Stomach (tissue), 9 donors: ENCODE measurements around the gene MPZL1. TPM values are rescaled to one million over a fixed set of nuclear protein-coding genes. Genes with fewer than 3 reads are reported as not detected.

Experiments
- DNase-seq, 2 donors: peaks; one replicate each; pipeline versions ENCODE4 v3.0.0 to v3.0.0-alpha.2; 2013 to 2019
- H3K27ac ChIP-seq, 5 donors: fragments of 200-600 bp in 4 of 5; sonication (generic) in 4 of 5; one replicate each; pipeline ENCODE4 v1.5.1; 2013 to 2019; ENCODE audit warnings: mild to moderate bottlenecking in 1 of 5, moderate library complexity in 1 of 5
- H3K27me3 ChIP-seq, 3 donors: fragments of 200-600 bp; sonication (generic); one replicate each; pipeline ENCODE4 v1.5.1; 2017 to 2019; ENCODE audit warnings: mixed run types in 1 of 3
- H3K36me3 ChIP-seq, 4 donors: fragments of 200-600 bp; sonication (generic); 1 replicate in 3 of 4; 2 replicates in 1 of 4; pipeline ENCODE4 v1.5.1; 2016 to 2019
- H3K4me1 ChIP-seq, 4 donors: fragments of 200-600 bp; sonication (generic); one replicate each; pipeline ENCODE4 v1.5.1; 2016 to 2019
- H3K4me3 ChIP-seq, 4 donors: fragments of 200-600 bp; sonication (generic) in 3 of 4; one replicate each; pipeline ENCODE4 v1.5.1; 2016 to 2019; ENCODE audit warnings: mild to moderate bottlenecking in 1 of 4
- H3K9me3 ChIP-seq, 4 donors: fragments of 200-600 bp; sonication (generic); one replicate each; pipeline ENCODE4 v1.5.1; 2016 to 2019
- EP300 ChIP-seq: sonication (generic); formaldehyde crosslinking; IDR thresholded peaks from one replicate; pipeline ENCODE4 v1.6.1; 2017; ENCODE audit warnings: antibody characterized with exemption
- POLR2A ChIP-seq, 4 donors: fragments of 450-650 bp; IDR thresholded peaks; one replicate each; pipeline ENCODE4 v1.6.1; 2016; ENCODE audit warnings: antibody characterized with exemption in 4 of 4, control low read depth in 2 of 4, mild to moderate bottlenecking in 1 of 4, moderate library complexity in 1 of 4
- POLR2AphosphoS5 ChIP-seq, 3 donors: sonication (generic); formaldehyde crosslinking; IDR thresholded peaks; one replicate each; pipeline ENCODE4 v1.6.1; 2016; ENCODE audit warnings: antibody characterized with exemption in 3 of 3
- WGBS, 5 donors: extraction: QIAGEN DNeasy Blood & Tissue Kit in 3 of 5; methylation state at CpG; one replicate each; pipeline versions ENCODE4 v1.1.5 to v1.1.7; 2013 to 2018; 5-methylcytosine and 5-hydroxymethylcytosine counted together
- intact Hi-C: fragments of 100-400 bp; cut with DNase I; formaldehyde crosslinking; loops from one replicate; pipeline ENCODE4 v1.15.1; 2023; ENCODE audit warnings: low total_unique reads
- polyA plus RNA-seq, 3 donors: library from polyadenylated mRNA; stranded (reverse); fragments of 200-250 nt; gene quantifications; one replicate each; pipeline ENCODE4 v1.2.3, GENCODE V29; 2013
- total RNA-seq, 5 donors: library from RNA; depleted of rRNA; stranded (reverse); fragments of >200 nt; gene quantifications; one replicate each; pipeline versions ENCODE4 v1.1.0 to v1.2.3, GENCODE V29; 2014 to 2016
- TF ChIP-seq, protein P1 (sequence below), 7 experiments: fragments of 450-650 bp in 4 of 7; fragments of 200-600 bp in 3 of 7; sonication (generic) in 3 of 7; IDR thresholded peaks; one replicate each; pipeline ENCODE4 v1.5.1; 2016 to 2019; ENCODE audit warnings: antibody characterized with exemption in 7 of 7, control low read depth in 2 of 7, mild to moderate bottlenecking in 1 of 7
- donor health status: healthy with polysubstance abuse.
- donor health status: Bipolar disorder and iron deficiency.
- donor health status: healthy.

The MPZL1 gene
- total and polyA plus RNA-seq, 8 donors = 7.2 to 115 (median 30.6) TPM

DNA sequence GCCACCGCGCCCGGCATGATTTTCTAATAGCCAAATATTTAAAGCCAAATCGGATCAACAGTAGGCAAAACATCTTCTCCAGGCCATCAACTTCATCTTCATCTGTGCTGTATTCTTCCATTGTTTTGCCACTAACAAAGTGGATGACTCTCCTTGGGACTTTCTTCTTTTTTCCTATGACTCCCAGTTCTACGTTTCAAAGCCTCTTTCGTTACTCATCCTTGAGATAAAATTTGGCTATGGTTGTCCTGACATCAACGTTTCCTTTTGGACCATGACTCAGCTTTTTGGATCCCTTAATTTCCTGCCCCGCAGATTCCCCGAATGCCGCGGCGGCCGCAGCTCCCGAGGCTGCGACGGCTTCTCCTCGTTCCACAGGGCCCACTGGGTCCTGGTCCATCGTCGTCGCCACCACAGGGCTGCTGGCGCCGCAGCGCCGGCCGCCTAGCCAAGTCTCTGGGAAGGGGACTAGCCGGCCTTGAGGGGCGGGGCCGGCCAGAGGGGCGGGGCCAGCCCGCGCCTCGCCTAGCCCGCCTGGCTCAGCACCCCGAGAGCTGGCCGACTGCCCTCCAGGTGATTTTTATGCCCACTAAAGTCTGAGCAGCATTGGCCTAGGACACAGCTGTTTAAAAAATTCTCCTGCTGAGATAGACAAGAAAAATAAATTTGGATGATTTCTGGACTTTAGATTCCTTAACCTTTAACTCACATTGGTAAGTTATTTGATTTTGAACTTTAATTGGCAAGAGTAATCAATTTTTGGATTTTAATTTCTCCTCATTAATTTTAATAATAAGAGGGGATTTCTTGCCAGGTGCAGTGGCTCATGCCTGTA, 98.3 kb downstream of the MPZL1 start:
- no peaks in the 10 kb centered on the region for H3K27me3 ChIP-seq
- WGBS, 5 donors = 11 to 16% (median 12%) methylated on average over 26 to 35 of the region's 35 CpGs
- H3K4me3 ChIP-seq = peak overlapping the region; percentile 32 to 41 (median 36)
- TF ChIP-seq EP300 = peak; percentile 16
- no peak for TF ChIP-seq POLR2A (IDR thresholded peaks at IDR 0.05)
- peak; percentile 4 to 72 (median 62) for TF ChIP-seq POLR2AphosphoS5 (IDR thresholded peaks at IDR 0.05)
- peaks cover 6 to 20% (median 16%) of the 10 kb centered on the region in 4 donors for H3K4me1 ChIP-seq
- H3K27ac ChIP-seq = peak overlapping the region; percentile 76 to 86 (median 78)
- H3K36me3 ChIP-seq = no peaks in the 10 kb centered on the region
- peak; percentile 79 to 82 for DNase-seq
- intact Hi-C loops = no loop called here
- peaks cover 0 to 12% (median 8%) of the 10 kb centered on the region in 4 donors for H3K9me3 ChIP-seq

DNA sequence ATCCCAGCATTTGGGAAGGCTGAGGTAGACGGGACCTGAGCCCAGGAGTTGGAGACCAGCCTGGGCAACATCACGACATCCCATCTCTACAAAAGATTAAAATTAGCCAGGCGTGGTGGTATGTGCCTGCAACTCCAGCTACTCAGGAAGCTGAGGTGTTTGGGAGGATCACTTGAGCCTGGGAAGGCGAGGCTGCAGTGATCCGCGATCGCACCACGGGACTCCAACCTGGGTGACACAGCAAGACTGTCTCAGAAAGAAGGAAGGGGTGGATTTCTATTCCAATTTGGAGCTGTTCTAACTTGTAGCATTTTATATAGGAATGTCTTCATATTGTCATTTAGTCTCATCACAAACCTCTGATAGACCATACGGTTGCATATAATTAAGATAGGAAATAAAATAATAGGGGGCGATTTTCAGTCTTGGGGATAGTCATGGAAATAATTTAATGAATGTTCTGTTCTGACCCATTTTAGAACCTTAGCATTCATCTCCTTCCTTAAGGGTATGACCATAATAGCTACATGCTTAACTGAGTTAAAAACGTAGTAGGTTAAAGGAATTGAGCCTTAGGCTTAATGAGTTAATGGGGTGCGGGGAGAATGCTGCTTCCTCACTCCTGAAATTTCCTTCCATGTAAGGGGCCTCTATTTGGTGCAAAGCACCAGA, 99.0 kb downstream of the MPZL1 start:
- intact Hi-C loops = no loop called here
- Histone ChIP-seq H3K4me3 (no peak overlapping the region), H3K27me3 (no peaks in the 10 kb centered on the region), H3K27ac (peak overlapping the region in 4 of 5 donors; percentile 76 to 86 (median 81)), H3K36me3 (no peaks in the 10 kb centered on the region), H3K4me1 (peaks cover 6 to 20% (median 16%) of the 10 kb centered on the region in 4 donors), H3K9me3 (peaks cover 0 to 4% (median under 1%) of the 10 kb centered on the region in 4 donors)
- no peak for TF ChIP-seq POLR2A (IDR thresholded peaks at IDR 0.05)
- no peak for TF ChIP-seq POLR2AphosphoS5 (IDR thresholded peaks at IDR 0.05)
- TF ChIP-seq, protein P1, sequence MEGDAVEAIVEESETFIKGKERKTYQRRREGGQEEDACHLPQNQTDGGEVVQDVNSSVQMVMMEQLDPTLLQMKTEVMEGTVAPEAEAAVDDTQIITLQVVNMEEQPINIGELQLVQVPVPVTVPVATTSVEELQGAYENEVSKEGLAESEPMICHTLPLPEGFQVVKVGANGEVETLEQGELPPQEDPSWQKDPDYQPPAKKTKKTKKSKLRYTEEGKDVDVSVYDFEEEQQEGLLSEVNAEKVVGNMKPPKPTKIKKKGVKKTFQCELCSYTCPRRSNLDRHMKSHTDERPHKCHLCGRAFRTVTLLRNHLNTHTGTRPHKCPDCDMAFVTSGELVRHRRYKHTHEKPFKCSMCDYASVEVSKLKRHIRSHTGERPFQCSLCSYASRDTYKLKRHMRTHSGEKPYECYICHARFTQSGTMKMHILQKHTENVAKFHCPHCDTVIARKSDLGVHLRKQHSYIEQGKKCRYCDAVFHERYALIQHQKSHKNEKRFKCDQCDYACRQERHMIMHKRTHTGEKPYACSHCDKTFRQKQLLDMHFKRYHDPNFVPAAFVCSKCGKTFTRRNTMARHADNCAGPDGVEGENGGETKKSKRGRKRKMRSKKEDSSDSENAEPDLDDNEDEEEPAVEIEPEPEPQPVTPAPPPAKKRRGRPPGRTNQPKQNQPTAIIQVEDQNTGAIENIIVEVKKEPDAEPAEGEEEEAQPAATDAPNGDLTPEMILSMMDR (IDR thresholded peaks at IDR 0.05) = no peak
- no peak for TF ChIP-seq EP300
- WGBS, 5 donors = 89 to 93% (median 90%) methylated on average over 12 of the region's 12 CpGs
- DNase-seq = no peak

DNA sequence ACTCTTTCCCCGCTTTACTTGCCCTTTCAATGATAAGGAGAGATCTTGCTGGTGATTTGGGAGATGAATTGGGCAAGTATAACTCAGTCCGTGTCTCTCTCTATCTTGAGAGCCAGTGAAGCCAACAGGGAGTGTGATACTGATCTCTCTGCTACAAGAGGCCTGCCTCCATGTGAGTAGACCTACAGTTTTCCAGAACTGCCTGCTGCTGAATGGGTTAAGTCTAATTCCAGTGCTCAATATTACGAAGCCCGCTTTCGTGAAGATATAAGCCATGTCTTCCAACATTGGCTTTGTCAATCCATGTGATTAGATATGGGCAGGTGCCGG, 99.5 kb downstream of the MPZL1 start:
- Histone ChIP-seq H3K27ac (peak overlapping the region in 1 of 5 donors; percentile 44), H3K27me3 (no peaks in the 10 kb centered on the region), H3K9me3 (no peaks in the 10 kb centered on the region), H3K36me3 (no peaks in the 10 kb centered on the region), H3K4me3 (no peak overlapping the region), H3K4me1 (peaks cover 6 to 20% (median 16%) of the 10 kb centered on the region in 4 donors)
- intact Hi-C loops = no loop called here
- 87 to 94% (median 91%) methylated on average over 6 of the region's 6 CpGs for WGBS, 5 donors
- DNase-seq = no peak
- no peak for TF ChIP-seq EP300
- no peak for TF ChIP-seq POLR2A (IDR thresholded peaks at IDR 0.05)
- TF ChIP-seq, protein P1 (IDR thresholded peaks at IDR 0.05) = no peak
- TF ChIP-seq POLR2AphosphoS5 (IDR thresholded peaks at IDR 0.05) = no peak

DNA sequence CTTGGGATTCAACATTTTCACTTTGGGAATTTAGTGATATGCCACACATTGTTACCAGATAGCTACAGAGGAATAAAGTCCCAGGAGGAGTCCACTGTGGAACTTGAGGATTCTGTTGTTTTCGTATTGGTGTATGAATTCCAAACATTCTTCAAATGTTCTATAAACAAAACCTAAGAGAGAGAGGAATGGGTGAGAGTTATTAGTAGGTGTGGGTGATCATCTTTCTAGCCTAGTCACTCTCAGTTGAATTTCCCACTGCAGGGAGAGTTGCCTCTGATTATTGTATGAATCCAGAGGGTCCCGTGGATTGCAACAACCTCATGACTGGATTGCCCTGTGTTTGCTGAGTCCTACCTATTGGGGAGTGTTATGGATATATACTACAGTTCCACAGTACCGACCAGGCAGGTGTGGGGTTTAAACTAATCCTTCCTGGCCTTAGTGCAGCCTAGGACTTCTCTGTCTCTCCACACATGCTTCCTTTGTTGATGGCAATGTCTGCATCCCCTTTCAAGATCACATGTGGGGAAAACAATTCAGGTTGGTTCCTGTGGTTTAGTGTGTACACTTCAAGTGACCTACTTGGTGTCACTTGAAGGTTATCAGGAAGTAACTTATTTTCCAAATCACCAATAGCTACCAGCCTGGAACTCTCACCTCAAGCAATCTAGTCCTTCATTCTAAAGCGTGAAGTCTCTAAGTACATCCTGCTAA, 100.3 kb downstream of the MPZL1 start:
- no peaks in the 10 kb centered on the region for H3K36me3 ChIP-seq
- no peaks in the 10 kb centered on the region for H3K9me3 ChIP-seq
- 44 to 67% (median 54%) methylated on average over 4 of the region's 4 CpGs for WGBS, 5 donors
- H3K4me1 ChIP-seq = peaks cover 6 to 18% (median 15%) of the 10 kb centered on the region in 4 donors
- no peaks in the 10 kb centered on the region for H3K27me3 ChIP-seq
- TF ChIP-seq POLR2A (IDR thresholded peaks at IDR 0.05) (no peak), POLR2AphosphoS5 (IDR thresholded peaks at IDR 0.05) (peak in 1 of 3 donors; percentile 27)
- intact Hi-C loops = no loop called here
- peak overlapping the region in 2 of 5 donors; percentile 37 to 44 for H3K27ac ChIP-seq
- peak in 1 of 2 donors; percentile 37 for DNase-seq
- no peak overlapping the region for H3K4me3 ChIP-seq

DNA sequence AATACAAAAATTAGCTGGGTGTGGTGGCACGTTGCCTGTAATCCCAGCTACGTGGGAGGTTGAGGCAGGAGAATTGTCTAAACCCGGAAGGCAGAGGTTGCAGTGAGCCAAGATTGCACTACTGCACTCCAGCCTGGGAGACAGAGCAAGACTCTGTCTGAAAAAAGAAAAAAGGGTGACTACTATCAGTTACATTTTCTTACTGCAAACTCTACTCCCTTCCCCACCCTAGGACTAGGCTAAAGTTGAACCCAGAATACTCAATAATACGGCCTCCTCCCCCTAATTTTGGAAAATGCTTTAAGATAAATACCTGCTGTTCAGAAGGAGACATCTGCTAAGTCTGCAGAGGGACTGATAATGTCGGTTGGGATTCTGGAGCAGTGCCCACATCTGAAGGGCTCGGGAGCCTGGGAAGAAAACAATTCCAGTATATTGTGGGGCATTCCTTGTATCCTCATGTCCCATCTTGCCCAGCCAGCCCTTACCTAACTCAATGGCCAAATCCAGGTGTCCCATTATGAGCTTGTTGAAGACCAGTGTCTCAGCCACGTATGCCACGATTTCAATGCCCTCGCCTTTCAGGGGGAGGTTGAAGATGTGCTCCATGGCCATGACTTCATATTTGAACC, 102.5 kb downstream of the MPZL1 start:
- intact Hi-C loops = no loop called here
- DNase-seq = no peak
- Histone ChIP-seq H3K27me3 (no peaks in the 10 kb centered on the region), H3K27ac (no peak overlapping the region), H3K9me3 (no peaks in the 10 kb centered on the region), H3K4me1 (peaks cover 6 to 14% (median 13%) of the 10 kb centered on the region in 4 donors), H3K4me3 (no peak overlapping the region), H3K36me3 (no peaks in the 10 kb centered on the region)
- no peak for TF ChIP-seq POLR2A (IDR thresholded peaks at IDR 0.05)
- no peak for TF ChIP-seq EP300
- TF ChIP-seq, protein P1 (IDR thresholded peaks at IDR 0.05) = no peak
- TF ChIP-seq POLR2AphosphoS5 (IDR thresholded peaks at IDR 0.05) = no peak
- 75 to 84% (median 77%) methylated on average over 9 of the region's 9 CpGs for WGBS, 5 donors
